ENCODE data around the gene HCN2. TPM values are rescaled to one million over a fixed set of nuclear protein-coding genes. Genes with fewer than 3 reads are reported as not detected.

The HCN2 gene
- total and polyA plus RNA-seq, 10 of the 15 experiments (the other 5 are each of a cell fraction or from before 2014, with no cell fraction given): 0.01 to 0.54 (median 0.08) TPM; not detected in 4

- Histone ChIP-seq H4K20me1 (ENCODE audit: control insufficient read depth, insufficient read depth) (no peaks in the 10 kb centered on the region), H3K4me1 (ENCODE audit: control insufficient read depth, insufficient read depth, low read length) (no peaks in the 10 kb centered on the region), H3K27me3 (replicated peaks in 1 of 2; ENCODE audit: control insufficient read depth in 2 of 2, insufficient read depth in 2 of 2, low read length in 1 of 2) (no peaks in the 10 kb centered on the region; a peak in 1 of 4 replicates), H3K9ac (ENCODE audit: control insufficient read depth, insufficient read depth, low read length) (no peak overlapping the region), H3K27ac (ENCODE audit: control insufficient read depth, insufficient read depth) (no peak overlapping the region), H3K79me2 (ENCODE audit: control insufficient read depth, insufficient read depth, low read length) (peaks cover 8% of the 10 kb centered on the region), H3K36me3 (ENCODE audit: control insufficient read depth in 2 of 2, insufficient read depth in 2 of 2, low read length in 1 of 2) (peaks cover 0 to 35% of the 10 kb centered on the region in 2 experiments; a peak in 3 of 4 replicates), H3K4me2 (ENCODE audit: control insufficient read depth, insufficient read depth) (no peak overlapping the region), H3K4me3 (no peak overlapping the region), H3K9me3 (replicated peaks; ENCODE audit: control insufficient read depth, insufficient read depth, low read length) (no peaks in the 10 kb centered on the region), H2AFZ (ENCODE audit: control insufficient read depth, low read depth, low read length) (no peak overlapping the region)
- ChIA-PET CTCF (interaction anchor here (0.7 to 1.5 kb wide), 5 partner anchors 51 to 150 kb away, joined by 3 to 8 read pairs (median 5); no protein-coding TSS in a partner anchor), RAD21 (ENCODE audit: unreplicated experiment) (interaction anchor here (1.8 to 2.8 kb wide), 2 partner anchors 9 to 151 kb away, joined by 7 to 11 read pairs; no protein-coding TSS in a partner anchor), SMC1A (ENCODE audit: uncharacterized antibody, unreplicated experiment) (interaction anchor here (1.1 kb wide), 1 partner anchor 151 kb away, joined by 3 read pairs; no protein-coding TSS in a partner anchor), POLR2A (no interaction called here)
- intact Hi-C loops (cut with micrococcal nuclease; ENCODE audit: unreplicated experiment): no loop called here
- TF ChIP-seq, protein P1, sequence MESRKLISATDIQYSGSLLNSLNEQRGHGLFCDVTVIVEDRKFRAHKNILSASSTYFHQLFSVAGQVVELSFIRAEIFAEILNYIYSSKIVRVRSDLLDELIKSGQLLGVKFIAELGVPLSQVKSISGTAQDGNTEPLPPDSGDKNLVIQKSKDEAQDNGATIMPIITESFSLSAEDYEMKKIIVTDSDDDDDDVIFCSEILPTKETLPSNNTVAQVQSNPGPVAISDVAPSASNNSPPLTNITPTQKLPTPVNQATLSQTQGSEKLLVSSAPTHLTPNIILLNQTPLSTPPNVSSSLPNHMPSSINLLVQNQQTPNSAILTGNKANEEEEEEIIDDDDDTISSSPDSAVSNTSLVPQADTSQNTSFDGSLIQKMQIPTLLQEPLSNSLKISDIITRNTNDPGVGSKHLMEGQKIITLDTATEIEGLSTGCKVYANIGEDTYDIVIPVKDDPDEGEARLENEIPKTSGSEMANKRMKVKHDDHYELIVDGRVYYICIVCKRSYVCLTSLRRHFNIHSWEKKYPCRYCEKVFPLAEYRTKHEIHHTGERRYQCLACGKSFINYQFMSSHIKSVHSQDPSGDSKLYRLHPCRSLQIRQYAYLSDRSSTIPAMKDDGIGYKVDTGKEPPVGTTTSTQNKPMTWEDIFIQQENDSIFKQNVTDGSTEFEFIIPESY (IDR thresholded peaks at IDR 0.05): no peak
- TF ChIP-seq BACH1 (IDR thresholded peaks at IDR 0.05; ENCODE audit: borderline replicate concordance) (0 out of 2 replicates have a peak, but pooled peaks have one; percentile 32), HDGF (IDR thresholded peaks at IDR 0.05) (no peak), KAT2A (conservative IDR thresholded peaks at IDR 0.05; ENCODE audit: control insufficient read depth, low read depth, low read length) (no peak), POLR2AphosphoS5 (IDR thresholded peaks at IDR 0.05; ENCODE audit: low read length) (peak; percentile 30; the same call in 1 of the 2 replicates)
- TF ChIP-seq, protein P2, sequence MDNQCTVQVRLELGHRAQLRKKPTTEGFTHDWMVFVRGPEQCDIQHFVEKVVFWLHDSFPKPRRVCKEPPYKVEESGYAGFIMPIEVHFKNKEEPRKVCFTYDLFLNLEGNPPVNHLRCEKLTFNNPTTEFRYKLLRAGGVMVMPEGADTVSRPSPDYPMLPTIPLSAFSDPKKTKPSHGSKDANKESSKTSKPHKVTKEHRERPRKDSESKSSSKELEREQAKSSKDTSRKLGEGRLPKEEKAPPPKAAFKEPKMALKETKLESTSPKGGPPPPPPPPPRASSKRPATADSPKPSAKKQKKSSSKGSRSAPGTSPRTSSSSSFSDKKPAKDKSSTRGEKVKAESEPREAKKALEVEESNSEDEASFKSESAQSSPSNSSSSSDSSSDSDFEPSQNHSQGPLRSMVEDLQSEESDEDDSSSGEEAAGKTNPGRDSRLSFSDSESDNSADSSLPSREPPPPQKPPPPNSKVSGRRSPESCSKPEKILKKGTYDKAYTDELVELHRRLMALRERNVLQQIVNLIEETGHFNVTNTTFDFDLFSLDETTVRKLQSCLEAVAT (IDR thresholded peaks at IDR 0.05): no peak
- TF ChIP-seq, protein P3, sequence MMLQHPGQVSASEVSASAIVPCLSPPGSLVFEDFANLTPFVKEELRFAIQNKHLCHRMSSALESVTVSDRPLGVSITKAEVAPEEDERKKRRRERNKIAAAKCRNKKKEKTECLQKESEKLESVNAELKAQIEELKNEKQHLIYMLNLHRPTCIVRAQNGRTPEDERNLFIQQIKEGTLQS (IDR thresholded peaks at IDR 0.05; ENCODE audit: borderline replicate concordance, extremely low read depth, low read depth, low read length): no peak
- ATAC-seq (no peak), DNase-seq (ENCODE audit: low read depth, low spot score) (no peak), FAIRE-seq (no peak)
- 93% methylated on average over 25 of the region's 27 CpGs for whole genome bisulfite sequencing (ENCODE audit: insufficient coverage, insufficient replicate concordance, low lambda C conversion rate, missing lambda C conversion rate)
- no TSS peak for BruUV-seq (replicated peaks)
- in situ Hi-C loops (cut with MboI): no loop called here
Measured at GRCh38 chr19:583198-583967, 6.3 kb upstream of the HCN2 start.
